Bladder microvascular endothelial cell (primary cell): ENCODE measurements around the gene CYTL1. TPM values are rescaled to one million over a fixed set of nuclear protein-coding genes. Genes with fewer than 3 reads are reported as not detected.

Source experiments
- total RNA-seq: library from RNA; depleted of rRNA; stranded (reverse); fragments of >200 nt; gene quantifications from 2 replicates; pipeline ENCODE4 v1.2.3, GENCODE V29; 2014

CYTL1 gene
- 29.2 and 170 TPM in 2 replicates for total RNA-seq

DNA sequence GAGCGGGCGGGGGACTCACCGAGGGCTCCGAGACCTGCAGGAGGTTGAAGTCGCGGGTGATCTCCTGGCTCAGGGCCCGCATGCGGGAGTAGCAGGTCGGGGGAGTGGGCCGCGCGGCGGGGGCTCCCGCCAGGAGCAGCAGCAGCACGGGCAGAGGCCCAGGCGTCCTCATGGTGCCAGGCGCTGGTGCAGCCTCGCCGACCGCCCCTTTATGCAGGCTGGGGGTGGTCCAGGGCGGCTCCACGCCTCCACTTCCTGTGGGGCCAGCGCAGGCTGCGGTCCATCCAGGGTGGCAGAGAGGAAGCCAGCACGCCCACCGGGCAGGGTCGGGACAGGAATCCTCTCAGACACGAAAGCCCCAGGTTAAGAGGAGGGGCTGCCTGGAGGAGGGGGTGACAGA is at the start of gene CYTL1:
Gene CYTL1, minus strand, starts transcription at position 185 of the 400 bp plus-strand sequence. Its CDS starts 13 bp downstream, at position 172.

DNA sequence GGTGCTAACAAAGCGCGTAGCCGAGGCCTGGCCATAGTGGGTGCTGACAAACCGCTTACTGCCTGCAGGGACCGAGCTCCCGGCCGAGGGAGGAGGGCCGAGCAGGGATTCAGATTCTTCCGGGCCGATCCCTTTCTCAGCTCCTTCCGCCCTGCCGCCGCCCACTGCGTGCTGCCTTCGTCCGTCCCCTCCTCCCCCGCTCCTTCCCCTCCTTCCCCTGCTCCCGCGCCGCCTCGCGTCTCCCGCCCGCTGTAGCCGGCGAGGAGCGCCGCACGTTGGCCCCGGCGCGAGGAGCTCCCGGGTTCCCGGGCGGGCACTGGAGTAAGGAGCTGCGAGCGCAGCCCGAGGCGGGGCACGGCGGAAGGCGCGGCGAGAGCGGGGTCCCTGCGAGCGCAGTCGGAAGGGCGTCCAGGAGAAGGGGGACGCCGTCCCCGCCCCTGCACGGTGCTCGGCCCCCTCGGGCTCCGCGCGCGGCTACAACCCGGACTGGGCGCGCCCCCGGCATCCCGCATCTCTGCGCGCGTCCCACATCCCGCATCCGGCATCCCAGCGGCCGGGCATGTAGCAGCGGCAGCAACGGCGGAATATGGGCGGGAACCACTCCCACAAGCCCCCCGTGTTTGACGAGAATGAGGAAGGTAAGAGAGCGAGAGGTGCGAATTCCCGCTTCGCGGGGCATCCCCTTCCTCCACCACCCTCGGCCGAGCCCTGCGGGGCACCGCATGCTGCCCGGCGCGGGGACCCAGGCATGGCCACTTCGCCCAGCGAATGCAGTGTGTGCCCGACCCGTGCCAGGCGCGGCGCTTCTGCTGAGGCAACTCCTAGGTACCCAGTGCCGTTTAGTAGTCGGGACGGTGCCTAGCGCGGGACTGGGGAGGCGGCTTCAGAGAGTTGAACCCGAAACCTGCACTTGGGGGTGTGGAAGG is 32.3 kb upstream of the CYTL1 start, which contains the start of gene STK32B:
Gene STK32B, plus strand, starts transcription at position 203 of the 926 bp plus-strand sequence.

Other genes with a start within 250 kb of the CYTL1 start
- gene MSX1, start 159.8 kb downstream of the CYTL1 start, total RNA-seq, result 4.2 and 7.9 TPM in 2 replicates
- 22.8 and 29.6 TPM in 2 replicates for gene STK32B, start 32.0 kb upstream of the CYTL1 start, total RNA-seq